22Rv1 (cell line): ENCODE measurements around the gene NDOR1.

Experiments
- H3K27ac ChIP-seq: fragments of 450-650 bp; 2 replicates; pipeline ENCODE4 v1.5.1; 2017
- ZFX ChIP-seq: fragments of 450-650 bp; IDR thresholded peaks from 2 replicates; pipeline ENCODE4 v1.6.1; 2017; ENCODE audit warnings: antibody characterized with exemption, borderline replicate concordance
- TF ChIP-seq, protein P1 (sequence below): fragments of 450-650 bp; IDR thresholded peaks from 2 replicates; pipeline ENCODE4 v1.5.1; 2017; ENCODE audit warnings: mild to moderate bottlenecking

Gene NDOR1

DNA sequence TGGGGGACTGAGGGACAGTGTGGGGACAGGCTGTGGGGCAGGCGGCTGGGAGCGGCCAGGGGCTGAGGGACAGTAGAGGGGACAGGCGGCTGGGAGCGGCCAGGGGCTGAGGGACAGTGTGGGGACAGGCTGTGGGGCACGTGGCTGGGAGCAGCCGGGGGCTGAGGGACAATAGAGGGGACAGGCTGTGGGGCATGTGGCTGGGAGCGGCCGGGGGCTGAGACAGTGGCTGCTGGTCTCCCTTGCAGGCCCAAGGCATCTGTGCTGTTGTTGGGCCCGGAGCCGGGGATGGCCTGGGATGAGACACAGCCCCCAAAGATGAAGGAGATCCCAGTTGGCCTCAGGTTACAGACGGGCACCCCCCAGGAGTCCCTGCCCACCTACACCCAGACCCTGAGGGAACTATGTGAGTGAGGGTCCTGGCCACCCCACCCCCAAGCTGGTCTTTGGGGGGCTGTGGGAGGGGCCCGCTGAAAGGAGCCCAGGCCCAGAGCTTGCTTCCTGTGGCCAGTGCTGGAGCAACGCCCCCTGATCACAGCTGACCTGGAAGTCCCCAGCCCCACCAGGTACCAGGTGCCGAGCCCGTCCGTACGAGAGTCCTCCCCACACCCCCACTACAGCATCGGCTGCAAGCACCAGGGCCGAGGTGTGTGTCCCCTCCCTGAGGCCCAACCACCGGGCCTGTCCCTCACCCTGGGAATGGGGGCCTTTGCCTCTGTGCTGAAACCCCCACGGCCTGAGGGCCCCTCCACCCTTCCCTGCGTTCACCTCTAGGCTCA is 46.2 kb downstream of the NDOR1 start:
- H3K27ac ChIP-seq: peak overlapping the region; percentile 94
- TF ChIP-seq ZFX: no peak
- TF ChIP-seq, protein P1, sequence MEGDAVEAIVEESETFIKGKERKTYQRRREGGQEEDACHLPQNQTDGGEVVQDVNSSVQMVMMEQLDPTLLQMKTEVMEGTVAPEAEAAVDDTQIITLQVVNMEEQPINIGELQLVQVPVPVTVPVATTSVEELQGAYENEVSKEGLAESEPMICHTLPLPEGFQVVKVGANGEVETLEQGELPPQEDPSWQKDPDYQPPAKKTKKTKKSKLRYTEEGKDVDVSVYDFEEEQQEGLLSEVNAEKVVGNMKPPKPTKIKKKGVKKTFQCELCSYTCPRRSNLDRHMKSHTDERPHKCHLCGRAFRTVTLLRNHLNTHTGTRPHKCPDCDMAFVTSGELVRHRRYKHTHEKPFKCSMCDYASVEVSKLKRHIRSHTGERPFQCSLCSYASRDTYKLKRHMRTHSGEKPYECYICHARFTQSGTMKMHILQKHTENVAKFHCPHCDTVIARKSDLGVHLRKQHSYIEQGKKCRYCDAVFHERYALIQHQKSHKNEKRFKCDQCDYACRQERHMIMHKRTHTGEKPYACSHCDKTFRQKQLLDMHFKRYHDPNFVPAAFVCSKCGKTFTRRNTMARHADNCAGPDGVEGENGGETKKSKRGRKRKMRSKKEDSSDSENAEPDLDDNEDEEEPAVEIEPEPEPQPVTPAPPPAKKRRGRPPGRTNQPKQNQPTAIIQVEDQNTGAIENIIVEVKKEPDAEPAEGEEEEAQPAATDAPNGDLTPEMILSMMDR: no peak

DNA sequence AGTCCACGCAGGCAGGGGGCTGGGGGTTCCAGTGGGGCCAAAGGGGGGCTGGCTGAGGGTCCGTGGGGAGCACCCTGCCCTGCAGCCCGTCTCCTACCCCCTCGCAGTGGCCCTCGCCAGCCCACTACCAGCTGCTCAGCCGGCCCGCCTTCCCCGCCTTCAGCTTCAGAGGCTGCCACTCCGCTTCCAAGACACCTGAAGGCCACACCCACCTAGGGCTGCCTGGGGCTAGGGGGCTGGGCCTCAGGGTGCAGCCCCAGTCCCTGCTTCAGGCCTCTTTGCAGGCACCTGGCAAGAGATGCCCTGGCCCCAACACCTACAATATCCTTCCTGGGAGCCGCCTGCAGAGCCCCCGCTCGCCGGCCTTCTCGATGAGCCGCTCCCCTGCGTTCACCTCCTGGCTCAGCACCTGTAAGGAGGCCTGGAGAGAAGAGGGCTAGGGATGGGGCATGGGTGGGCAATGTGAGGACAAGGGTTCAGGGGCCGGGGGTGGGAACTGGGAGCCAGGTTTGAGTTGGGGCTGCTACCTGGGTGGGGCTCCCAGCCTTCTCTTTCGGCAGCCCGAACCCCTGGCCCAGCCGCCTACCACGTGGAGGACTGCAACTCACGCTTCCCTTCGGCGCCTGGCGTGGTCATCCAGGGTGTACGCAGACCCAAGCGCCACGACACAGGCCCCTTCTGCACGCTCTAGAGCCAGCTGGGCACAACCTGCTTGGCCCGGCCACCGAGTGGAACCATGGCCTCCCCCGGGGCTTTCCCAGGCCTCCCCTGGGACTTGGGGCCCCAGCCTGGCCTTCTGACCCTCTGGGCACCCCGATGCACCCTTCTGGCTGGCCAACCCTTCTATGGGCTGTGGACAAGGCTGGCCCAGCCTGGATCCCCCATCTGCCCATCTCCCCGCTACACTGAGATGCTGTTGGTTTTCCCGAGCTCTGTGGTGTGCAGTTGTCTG is 47.3 kb downstream of the NDOR1 start:
- TF ChIP-seq, protein P1: no peak
- TF ChIP-seq ZFX: no peak
- peak overlapping the region; percentile 94 for H3K27ac ChIP-seq

DNA sequence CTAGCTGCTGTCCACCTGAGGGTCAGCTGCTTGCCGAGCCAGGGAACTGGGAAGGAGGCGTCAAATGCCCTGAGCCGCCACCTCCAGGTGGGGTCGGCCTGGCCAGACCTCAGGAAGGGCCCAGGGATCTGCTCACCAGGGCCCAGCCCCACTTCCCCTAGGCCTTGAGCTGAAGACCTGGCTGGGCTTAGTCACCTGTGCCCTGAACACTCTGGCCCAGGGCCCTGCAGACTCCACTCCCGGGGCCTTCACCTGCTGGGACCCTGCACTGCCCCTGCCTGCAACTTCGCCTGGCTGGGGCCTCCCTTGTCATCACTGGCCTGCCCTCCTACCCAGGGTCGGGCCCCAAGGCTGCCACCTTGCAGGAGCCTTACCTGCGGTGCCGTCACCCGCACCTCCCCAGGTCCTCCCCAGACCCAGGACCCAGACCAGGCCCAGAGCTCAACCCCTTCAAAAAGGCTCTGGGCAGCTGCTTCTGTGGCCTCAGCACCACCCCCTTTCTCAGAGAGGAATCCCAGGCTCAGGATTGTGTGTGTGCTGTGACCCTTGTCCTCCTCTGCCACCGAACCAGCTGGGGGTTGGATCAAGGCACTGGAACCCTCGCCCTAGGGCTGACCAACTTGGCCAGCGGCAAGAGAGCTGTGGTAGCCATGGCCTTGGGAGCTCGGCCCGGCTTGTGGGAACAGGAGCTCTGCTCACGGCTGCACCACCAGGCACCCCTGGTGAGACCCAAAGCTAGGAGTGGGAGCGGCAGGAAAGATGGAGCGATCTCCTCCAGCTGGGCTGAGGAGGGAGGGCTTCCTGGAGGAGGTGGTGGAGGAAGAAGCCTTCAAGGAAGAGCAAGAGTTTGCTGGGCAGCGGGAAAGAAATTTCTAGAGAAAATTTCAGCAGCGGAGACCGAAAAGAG is 48.5 kb downstream of the NDOR1 start:
- peak overlapping the region; percentile 94 for H3K27ac ChIP-seq
- TF ChIP-seq ZFX: no peak
- TF ChIP-seq, protein P1: no peak

DNA sequence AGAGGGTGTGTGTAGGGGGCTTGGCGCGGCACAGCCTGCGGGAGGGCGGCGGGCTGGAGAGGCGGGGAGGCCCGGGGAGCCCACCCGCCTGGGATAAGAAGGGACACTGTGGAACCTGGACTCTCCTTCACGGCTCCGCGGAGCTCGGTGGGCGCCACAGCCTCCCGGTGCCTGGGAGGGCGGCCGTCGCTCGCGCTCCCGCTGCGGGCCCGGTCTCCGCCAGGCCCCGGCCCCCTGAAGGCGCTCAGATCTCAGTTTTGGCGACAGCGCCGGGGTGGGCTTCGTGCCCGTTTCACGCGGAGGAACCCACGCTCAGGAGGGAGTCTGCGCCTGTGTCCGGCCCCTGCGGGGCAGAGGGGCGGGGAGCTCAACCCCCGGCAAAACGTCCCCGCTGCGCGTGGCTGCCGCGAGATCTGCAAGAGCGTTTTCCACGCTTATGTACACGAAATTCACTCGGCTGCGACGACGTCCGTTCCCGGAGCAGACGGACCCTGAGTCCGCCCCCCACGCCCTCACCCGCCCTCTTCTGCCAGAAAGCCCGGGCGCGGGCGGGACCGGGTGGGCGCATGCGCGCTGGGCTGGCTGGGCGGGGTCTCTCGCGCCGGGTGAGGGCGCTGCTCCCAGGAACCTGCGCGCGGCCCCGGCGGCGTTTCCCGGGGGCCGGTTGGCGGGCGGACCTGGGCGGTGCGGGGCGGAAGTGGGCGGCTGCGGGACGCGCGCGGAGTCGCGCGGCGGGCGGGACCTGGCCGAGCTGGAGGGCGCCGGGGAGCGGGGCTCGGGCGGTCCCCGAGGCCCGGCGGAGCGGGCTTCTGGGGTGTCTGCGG is 49.3 kb downstream of the NDOR1 start, which contains the start of gene NELFB:
TSS of gene NELFB (plus strand) at position 704 of the 824 bp plus-strand sequence.
- no peak for TF ChIP-seq ZFX
- TF ChIP-seq, protein P1: no peak
- peak within 1 kb of the TSS; percentile 94 for H3K27ac ChIP-seq

DNA sequence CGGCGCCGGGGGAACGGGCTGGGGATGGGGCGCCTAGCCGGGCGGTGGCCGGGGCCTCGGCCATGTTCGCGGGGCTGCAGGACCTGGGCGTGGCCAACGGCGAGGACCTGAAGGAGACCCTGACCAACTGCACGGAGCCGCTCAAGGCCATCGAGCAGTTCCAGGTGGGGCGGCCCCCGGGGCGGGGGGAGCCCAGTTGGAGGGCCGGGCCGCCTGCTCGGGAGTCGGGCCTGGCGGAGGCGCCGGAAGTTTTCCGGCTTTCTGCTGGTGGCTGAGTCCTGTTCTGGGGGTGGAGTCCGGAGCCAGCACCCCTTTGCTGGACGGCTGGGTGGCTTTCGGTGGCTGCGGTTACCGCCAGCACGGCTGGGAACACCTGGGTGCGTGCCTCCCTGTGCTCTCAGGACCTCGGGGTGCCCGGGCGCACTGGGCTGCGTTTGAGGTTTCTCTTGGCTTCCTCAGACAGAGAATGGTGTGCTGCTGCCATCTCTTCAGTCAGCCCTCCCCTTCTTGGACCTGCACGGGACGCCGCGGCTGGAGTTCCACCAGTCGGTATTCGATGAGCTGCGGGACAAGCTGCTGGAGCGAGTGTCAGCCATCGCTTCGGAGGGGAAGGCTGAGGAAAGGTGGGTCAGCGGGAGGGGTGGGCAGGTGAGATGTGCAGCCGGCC is 50.1 kb downstream of the NDOR1 start:
- TF ChIP-seq, protein P1: no peak
- no peak for TF ChIP-seq ZFX
- peak overlapping the region; percentile 94 for H3K27ac ChIP-seq

DNA sequence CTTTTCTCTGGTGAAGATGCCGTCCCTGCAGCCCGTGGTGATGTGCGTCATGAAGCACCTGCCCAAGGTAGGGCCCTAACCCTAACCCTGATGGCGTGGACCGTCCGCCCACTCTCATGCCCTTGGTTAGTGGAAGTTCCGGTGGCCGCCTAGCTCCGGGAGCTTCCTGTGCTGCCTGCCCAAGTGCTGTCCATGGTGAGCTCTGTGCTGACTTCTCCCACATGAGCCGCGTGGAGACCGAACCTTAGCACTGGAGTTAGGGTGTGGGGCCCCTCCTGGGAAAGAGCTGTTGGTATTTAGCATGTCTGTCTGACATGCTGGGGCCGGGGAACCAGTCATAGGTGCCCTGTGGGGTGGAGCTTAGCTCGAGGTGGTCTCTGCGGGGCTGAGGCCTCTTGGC is 50.9 kb downstream of the NDOR1 start:
- TF ChIP-seq, protein P1: no peak
- TF ChIP-seq ZFX: no peak
- peak overlapping the region; percentile 94 for H3K27ac ChIP-seq
